Mesenchymal stem cell (in vitro differentiated cells and primary cell): ENCODE data around the gene CBLN3.

Experiments
- DNase-seq: peaks from one replicate; pipeline ENCODE4 v3.0.0-alpha.2; 2013
- H2AFZ ChIP-seq: one replicate; pipeline ENCODE4 v1.6.1; 2013; ENCODE audit warnings: low read depth, mild to moderate bottlenecking, control low read depth, inconsistent platforms, low read length, moderate library complexity
- H2AK5ac ChIP-seq: 2 replicates; pipeline ENCODE4 v1.6.1; 2013; ENCODE audit warnings: low read length, moderate library complexity, mild to moderate bottlenecking, inconsistent platforms; ENCODE audit not compliant: severe bottlenecking
- H2BK120ac ChIP-seq: one replicate; pipeline ENCODE4 v1.6.1; 2013; ENCODE audit warnings: low read depth, mild to moderate bottlenecking, inconsistent platforms, low read length, moderate library complexity
- H2BK12ac ChIP-seq, 2 experiments: one replicate each; pipeline ENCODE4 v1.6.1; 2013; ENCODE audit warnings: inconsistent platforms in 2 of 2, low read length in 2 of 2, mild to moderate bottlenecking in 2 of 2, moderate library complexity in 2 of 2, control low read depth in 1 of 2
- H2BK15ac ChIP-seq: one replicate; pipeline ENCODE4 v1.6.1; 2013; ENCODE audit warnings: mild to moderate bottlenecking, low read depth, inconsistent platforms; ENCODE audit not compliant: poor library complexity, severe bottlenecking
- H2BK5ac ChIP-seq: 2 replicates; pipeline ENCODE4 v1.6.1; 2013; ENCODE audit warnings: low read depth, mild to moderate bottlenecking, low read length, control low read depth, inconsistent platforms; ENCODE audit not compliant: poor library complexity, severe bottlenecking
- H3K14ac ChIP-seq, 2 experiments: one replicate each; pipeline ENCODE4 v1.6.1; 2013; ENCODE audit warnings: inconsistent platforms in 2 of 2, low read length in 2 of 2, control low read depth in 1 of 2, mild to moderate bottlenecking in 1 of 2, moderate library complexity in 1 of 2
- H3K18ac ChIP-seq, 2 experiments: one replicate each; pipeline ENCODE4 v1.6.1; 2013; ENCODE audit warnings: inconsistent platforms in 2 of 2, low read length in 2 of 2, control low read depth in 1 of 2, low read depth in 1 of 2, mild to moderate bottlenecking in 1 of 2
- H3K23ac ChIP-seq, 2 experiments: one replicate each; pipeline ENCODE4 v1.6.1; 2013; ENCODE audit warnings: inconsistent platforms in 2 of 2, low read length in 2 of 2, mild to moderate bottlenecking in 2 of 2, moderate library complexity in 2 of 2, control low read depth in 1 of 2
- H3K27ac ChIP-seq: 2 replicates; pipeline ENCODE4 v1.5.1; 2013; ENCODE audit warnings: mild to moderate bottlenecking, moderate library complexity, low read length, control low read depth, inconsistent platforms; ENCODE audit not compliant: poor library complexity, severe bottlenecking
- H3K27me3 ChIP-seq, 2 experiments: 2 replicates each; pipeline versions ENCODE4 v1.6.1 to v1.7.0; 2013; ENCODE audit warnings: low read length in 2 of 2, mild to moderate bottlenecking in 2 of 2, moderate library complexity in 2 of 2, control low read depth in 1 of 2, inconsistent platforms in 1 of 2; ENCODE audit not compliant: control insufficient read depth in 1 of 2, insufficient read depth in 1 of 2
- H3K36me3 ChIP-seq, 2 experiments: 2 replicates each; pipeline versions ENCODE4 v1.6.1 to v1.7.0; 2013; ENCODE audit warnings: low read length in 2 of 2, control low read depth in 1 of 2, inconsistent platforms in 1 of 2, low read depth in 1 of 2, mild to moderate bottlenecking in 1 of 2; ENCODE audit not compliant: insufficient read depth in 2 of 2, control insufficient read depth in 1 of 2
- H3K4ac ChIP-seq, 2 experiments: one replicate each; pipeline ENCODE4 v1.6.1; 2013; ENCODE audit warnings: inconsistent platforms in 2 of 2, low read length in 2 of 2, mild to moderate bottlenecking in 2 of 2, moderate library complexity in 2 of 2, control low read depth in 1 of 2, low read depth in 1 of 2
- H3K4me1 ChIP-seq: 2 replicates; pipeline ENCODE4 v1.6.1; 2013; ENCODE audit warnings: low read depth, low read length, control low read depth; ENCODE audit not compliant: control insufficient read depth, insufficient read depth
- H3K4me2 ChIP-seq: 2 replicates; pipeline ENCODE4 v1.6.1; 2013; ENCODE audit warnings: low read length, mild to moderate bottlenecking, inconsistent platforms; ENCODE audit not compliant: poor library complexity, severe bottlenecking
- H3K4me3 ChIP-seq, 2 experiments: 2 replicates each; pipeline versions ENCODE4 v1.5.1 to v1.7.0; 2013; ENCODE audit warnings: low read length in 2 of 2, mild to moderate bottlenecking in 2 of 2, control low read depth in 1 of 2, low read depth in 1 of 2; ENCODE audit not compliant: insufficient read depth in 1 of 2
- H3K79me1 ChIP-seq: replicated peaks from 2 replicates; pipeline ENCODE4 v1.6.1; 2013; ENCODE audit warnings: mild to moderate bottlenecking, control low read depth, low read length, inconsistent platforms; ENCODE audit not compliant: poor library complexity, severe bottlenecking
- H3K9ac ChIP-seq: 2 replicates; pipeline ENCODE4 v1.7.0; 2013; ENCODE audit warnings: mild to moderate bottlenecking, low read length, moderate library complexity
- H3K9me3 ChIP-seq: 2 replicates; pipeline ENCODE4 v1.7.0; 2013; ENCODE audit warnings: mild to moderate bottlenecking, low read length; ENCODE audit not compliant: control insufficient read depth
- H4K8ac ChIP-seq: one replicate; pipeline ENCODE4 v1.6.1; 2013; ENCODE audit warnings: inconsistent platforms, mild to moderate bottlenecking, low read length, moderate library complexity
- H4K91ac ChIP-seq: one replicate; pipeline ENCODE4 v1.6.1; 2013; ENCODE audit warnings: mild to moderate bottlenecking, low read length, inconsistent platforms
- WGBS: methylation state at CpG from one replicate; pipeline ENCODE4 v1.1.7; 2013; ENCODE audit warnings: mixed read lengths; 5-methylcytosine and 5-hydroxymethylcytosine counted together

The CBLN3 gene

GRCh38 chr14:24395609-24396582 lies 33.6 kb downstream of the CBLN3 start:
- H3K18ac ChIP-seq: no peak overlapping the region
- H3K4me3 ChIP-seq: no peak overlapping the region
- H3K4me1 ChIP-seq: peaks cover 21% of the 10 kb centered on the region
- H3K9me3 ChIP-seq: no peaks in the 10 kb centered on the region
- H3K4me2 ChIP-seq: no peak overlapping the region
- no peak overlapping the region for H3K14ac ChIP-seq
- peak overlapping the region; percentile 1 for H4K8ac ChIP-seq
- H2BK12ac ChIP-seq: peak overlapping the region; percentile 18 to 29
- H2AK5ac ChIP-seq: no peak overlapping the region
- H3K79me1 ChIP-seq: peaks cover 6% of the 10 kb centered on the region
- no peak overlapping the region for H3K4ac ChIP-seq
- H2BK5ac ChIP-seq: no peak overlapping the region
- H4K91ac ChIP-seq: no peak overlapping the region
- H2BK15ac ChIP-seq: no peak overlapping the region
- 82% methylated on average over 7 of the region's 8 CpGs for WGBS
- H3K27me3 ChIP-seq: no peaks in the 10 kb centered on the region
- no peaks in the 10 kb centered on the region for H3K36me3 ChIP-seq
- H3K23ac ChIP-seq: no peak overlapping the region
- peak overlapping the region; percentile 29 for H2BK120ac ChIP-seq
- peak overlapping the region; percentile 11 for H3K9ac ChIP-seq
- no peak overlapping the region for H3K27ac ChIP-seq
- no peak for DNase-seq
- no peak overlapping the region for H2AFZ ChIP-seq

- H2AK5ac ChIP-seq: no peak overlapping the region
- H3K4ac ChIP-seq: no peak overlapping the region
- peaks cover 11% of the 10 kb centered on the region for H3K4me1 ChIP-seq
- H2BK15ac ChIP-seq: no peak overlapping the region
- H2BK12ac ChIP-seq: no peak overlapping the region
- H2BK5ac ChIP-seq: no peak overlapping the region
- H4K91ac ChIP-seq: no peak overlapping the region
- H3K9ac ChIP-seq: no peak overlapping the region
- peaks cover 0 to under 1% of the 10 kb centered on the region in 2 experiments for H3K27me3 ChIP-seq
- no peaks in the 10 kb centered on the region for H3K36me3 ChIP-seq
- no peak overlapping the region for H2AFZ ChIP-seq
- H4K8ac ChIP-seq: no peak overlapping the region
- no peak overlapping the region for H3K4me2 ChIP-seq
- H3K18ac ChIP-seq: no peak overlapping the region
- DNase-seq: no peak
- H3K4me3 ChIP-seq: no peak overlapping the region
- peaks cover 2% of the 10 kb centered on the region for H3K79me1 ChIP-seq
- no peak overlapping the region for H3K27ac ChIP-seq
- no peak overlapping the region for H3K14ac ChIP-seq
- H3K23ac ChIP-seq: no peak overlapping the region
- 63% methylated on average over 1 of the region's 3 CpGs for WGBS
- no peaks in the 10 kb centered on the region for H3K9me3 ChIP-seq
- H2BK120ac ChIP-seq: no peak overlapping the region
Observed at GRCh38 chr14:24394275-24394674, 35.2 kb downstream of the CBLN3 start.

GRCh38 chr14:24392325-24393091 lies 37.0 kb downstream of the CBLN3 start:
- H4K91ac ChIP-seq: no peak overlapping the region
- no peak overlapping the region for H2BK15ac ChIP-seq
- no peak overlapping the region for H3K27ac ChIP-seq
- H3K4me1 ChIP-seq: peaks cover 5% of the 10 kb centered on the region
- no peak overlapping the region for H3K23ac ChIP-seq
- H3K27me3 ChIP-seq: peaks cover 0 to 18% of the 10 kb centered on the region in 2 experiments
- H3K4me3 ChIP-seq: no peak overlapping the region
- WGBS: 79% methylated on average over 8 of the region's 8 CpGs
- no peak overlapping the region for H2BK12ac ChIP-seq
- DNase-seq: peak; percentile 38
- peak overlapping the region; percentile 34 for H3K9ac ChIP-seq
- H3K36me3 ChIP-seq: no peaks in the 10 kb centered on the region
- no peak overlapping the region for H3K4me2 ChIP-seq
- H4K8ac ChIP-seq: no peak overlapping the region
- H3K4ac ChIP-seq: no peak overlapping the region
- H2BK5ac ChIP-seq: no peak overlapping the region
- H3K18ac ChIP-seq: no peak overlapping the region
- H3K9me3 ChIP-seq: no peaks in the 10 kb centered on the region
- no peak overlapping the region for H3K14ac ChIP-seq
- H2AFZ ChIP-seq: no peak overlapping the region
- no peaks in the 10 kb centered on the region for H3K79me1 ChIP-seq
- H2AK5ac ChIP-seq: no peak overlapping the region
- H2BK120ac ChIP-seq: no peak overlapping the region
